HCT116 (cell line): Measurements from ENCODE around the gene TNFRSF8.

Source experiments
- FOSL1 ChIP-seq: IDR thresholded peaks from 2 replicates; pipeline ENCODE4 v1.6.1; 2012; ENCODE audit warnings: low read depth
- POLR2A ChIP-seq: IDR thresholded peaks from 2 replicates; pipeline ENCODE4 v1.7.0; 2011; ENCODE audit warnings: borderline replicate concordance; ENCODE audit not compliant: insufficient read depth, insufficient read length; ENCODE audit errors: extremely low read depth
- POLR2AphosphoS5 ChIP-seq: IDR thresholded peaks from 2 replicates; pipeline ENCODE4 v1.6.1; 2011; ENCODE audit warnings: mild to moderate bottlenecking, low read depth, low read length, moderate library complexity
- RAD21 ChIP-seq: IDR thresholded peaks from 2 replicates; pipeline ENCODE4 v1.6.1; 2012; ENCODE audit warnings: low read depth, mild to moderate bottlenecking
- TF ChIP-seq, protein P1 (sequence below), 3 experiments: fragments of 200-600 bp in 1 of 3; sonication (generic) in 1 of 3; IDR thresholded peaks in 2 of 3; conservative IDR thresholded peaks in 1 of 3; 2 replicates each; pipeline ENCODE4 v1.5.1; 2012 to 2017; ENCODE audit warnings: low read depth in 2 of 3, low read length in 2 of 3, antibody characterized with exemption in 1 of 3, borderline replicate concordance in 1 of 3, control low read depth in 1 of 3, mild to moderate bottlenecking in 1 of 3, mixed read lengths in 1 of 3, mixed run types in 1 of 3, moderate library complexity in 1 of 3; ENCODE audit not compliant: insufficient read depth in 1 of 3

DNA sequence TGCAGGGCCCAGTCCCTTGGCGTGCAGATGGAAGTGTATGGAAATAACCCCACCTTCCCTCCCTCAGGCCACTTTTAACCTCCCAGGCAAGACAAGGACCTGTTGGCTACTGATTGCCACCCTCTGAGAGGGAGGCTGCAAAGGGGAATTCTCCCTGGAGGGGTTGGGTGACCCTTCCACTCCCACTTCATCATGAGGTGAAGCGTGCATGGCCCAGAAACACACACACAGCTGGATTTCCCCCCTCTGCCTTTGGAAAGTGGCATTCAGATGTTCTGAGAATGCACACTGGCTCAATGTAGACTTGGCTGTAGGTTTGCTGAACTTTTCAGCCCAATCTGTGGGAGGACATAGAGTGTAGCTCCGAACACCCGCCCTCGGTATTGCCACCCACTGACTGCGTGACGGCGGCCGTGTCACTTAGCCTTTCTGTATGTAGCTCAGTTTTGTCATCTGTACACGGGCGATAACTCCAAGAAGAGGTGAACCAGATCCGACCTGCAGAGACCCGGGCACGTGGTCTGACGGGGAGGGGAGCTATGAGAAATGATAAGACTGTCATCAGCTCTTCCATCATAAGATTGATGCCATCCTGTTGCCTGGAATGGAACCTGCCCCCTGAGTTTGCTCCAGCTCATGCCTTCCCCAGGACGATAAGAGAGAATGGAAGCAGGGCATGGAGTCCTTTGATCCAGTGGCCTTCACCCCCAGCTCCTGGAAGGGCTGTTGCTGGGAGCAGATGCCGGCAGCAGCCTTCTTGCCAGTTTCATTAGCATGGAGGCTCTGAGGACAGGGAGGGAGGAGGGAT lies 24.5 kb upstream of the TNFRSF8 start:
- TF ChIP-seq RAD21 (no peak), POLR2AphosphoS5 (no peak), POLR2A (no peak), FOSL1 (no peak)
- TF ChIP-seq, protein P1, sequence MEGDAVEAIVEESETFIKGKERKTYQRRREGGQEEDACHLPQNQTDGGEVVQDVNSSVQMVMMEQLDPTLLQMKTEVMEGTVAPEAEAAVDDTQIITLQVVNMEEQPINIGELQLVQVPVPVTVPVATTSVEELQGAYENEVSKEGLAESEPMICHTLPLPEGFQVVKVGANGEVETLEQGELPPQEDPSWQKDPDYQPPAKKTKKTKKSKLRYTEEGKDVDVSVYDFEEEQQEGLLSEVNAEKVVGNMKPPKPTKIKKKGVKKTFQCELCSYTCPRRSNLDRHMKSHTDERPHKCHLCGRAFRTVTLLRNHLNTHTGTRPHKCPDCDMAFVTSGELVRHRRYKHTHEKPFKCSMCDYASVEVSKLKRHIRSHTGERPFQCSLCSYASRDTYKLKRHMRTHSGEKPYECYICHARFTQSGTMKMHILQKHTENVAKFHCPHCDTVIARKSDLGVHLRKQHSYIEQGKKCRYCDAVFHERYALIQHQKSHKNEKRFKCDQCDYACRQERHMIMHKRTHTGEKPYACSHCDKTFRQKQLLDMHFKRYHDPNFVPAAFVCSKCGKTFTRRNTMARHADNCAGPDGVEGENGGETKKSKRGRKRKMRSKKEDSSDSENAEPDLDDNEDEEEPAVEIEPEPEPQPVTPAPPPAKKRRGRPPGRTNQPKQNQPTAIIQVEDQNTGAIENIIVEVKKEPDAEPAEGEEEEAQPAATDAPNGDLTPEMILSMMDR (IDR thresholded peaks at IDR 0.05 in 2 of 3, conservative IDR thresholded peaks at IDR 0.05 in 1 of 3; ENCODE audit: borderline replicate concordance in 1 of 3, insufficient read depth in 1 of 3, low read depth in 2 of 3, low read length in 2 of 3), result no peak
